ENCODE measurements around the gene CISTR.

CISTR gene

DNA sequence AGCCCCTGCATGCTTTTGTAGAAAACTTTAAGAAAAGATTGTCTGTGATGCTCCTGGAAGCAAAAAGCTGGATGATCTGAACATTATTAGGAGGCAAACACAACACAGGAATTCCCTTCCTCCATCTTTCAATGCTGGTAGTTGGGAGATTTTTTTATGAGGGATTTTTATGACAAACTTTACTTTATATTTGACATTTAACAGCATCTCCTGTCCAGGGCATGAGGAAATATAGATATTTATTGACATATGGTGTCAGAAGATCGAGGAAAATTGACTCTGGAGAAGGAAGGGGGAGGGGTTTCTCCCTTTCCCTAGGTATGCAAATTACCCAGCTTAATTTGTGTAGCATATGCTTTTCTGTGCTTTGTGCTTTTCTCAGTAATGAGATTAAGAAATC, 37.8 kb upstream of the CISTR start:
- H3K36me3 ChIP-seq, result no peaks in the 10 kb centered on the region
- no peak overlapping the region for H3K4me3 ChIP-seq (ENCODE audit: low read depth, low read length)
- TF ChIP-seq, protein P1, sequence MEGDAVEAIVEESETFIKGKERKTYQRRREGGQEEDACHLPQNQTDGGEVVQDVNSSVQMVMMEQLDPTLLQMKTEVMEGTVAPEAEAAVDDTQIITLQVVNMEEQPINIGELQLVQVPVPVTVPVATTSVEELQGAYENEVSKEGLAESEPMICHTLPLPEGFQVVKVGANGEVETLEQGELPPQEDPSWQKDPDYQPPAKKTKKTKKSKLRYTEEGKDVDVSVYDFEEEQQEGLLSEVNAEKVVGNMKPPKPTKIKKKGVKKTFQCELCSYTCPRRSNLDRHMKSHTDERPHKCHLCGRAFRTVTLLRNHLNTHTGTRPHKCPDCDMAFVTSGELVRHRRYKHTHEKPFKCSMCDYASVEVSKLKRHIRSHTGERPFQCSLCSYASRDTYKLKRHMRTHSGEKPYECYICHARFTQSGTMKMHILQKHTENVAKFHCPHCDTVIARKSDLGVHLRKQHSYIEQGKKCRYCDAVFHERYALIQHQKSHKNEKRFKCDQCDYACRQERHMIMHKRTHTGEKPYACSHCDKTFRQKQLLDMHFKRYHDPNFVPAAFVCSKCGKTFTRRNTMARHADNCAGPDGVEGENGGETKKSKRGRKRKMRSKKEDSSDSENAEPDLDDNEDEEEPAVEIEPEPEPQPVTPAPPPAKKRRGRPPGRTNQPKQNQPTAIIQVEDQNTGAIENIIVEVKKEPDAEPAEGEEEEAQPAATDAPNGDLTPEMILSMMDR (IDR thresholded peaks at IDR 0.05; ENCODE audit: low read depth, low read length), result no peak
- H3K27ac ChIP-seq, result no peak overlapping the region
- no peak for DNase-seq
- no peaks in the 10 kb centered on the region for H3K9me3 ChIP-seq (ENCODE audit: severe bottlenecking)
- no peaks in the 10 kb centered on the region for H3K27me3 ChIP-seq (ENCODE audit: insufficient read depth, low read depth, severe bottlenecking)

DNA sequence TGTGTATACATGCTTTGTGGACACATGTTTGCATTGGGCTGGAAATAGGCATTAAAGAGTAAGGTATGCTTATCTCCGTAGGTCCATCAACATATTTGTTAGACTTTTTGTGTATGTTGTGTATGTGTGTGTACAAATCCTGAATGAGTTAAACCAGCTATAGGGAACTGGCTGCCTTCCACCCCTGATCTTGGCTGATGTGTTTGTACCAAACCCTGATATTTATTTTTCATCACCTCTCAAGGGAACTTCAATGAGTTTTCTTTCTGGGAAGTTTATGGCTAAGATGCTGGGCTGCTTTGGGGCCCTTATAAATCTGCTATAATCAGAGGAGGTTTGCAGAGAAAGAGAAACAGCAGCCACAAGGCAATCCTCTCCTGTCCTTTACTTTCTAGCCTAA, 37.1 kb upstream of the CISTR start:
- Histone ChIP-seq H3K4me3 (ENCODE audit: low read depth, low read length) (no peak overlapping the region), H3K27ac (no peak overlapping the region), H3K9me3 (ENCODE audit: severe bottlenecking) (no peaks in the 10 kb centered on the region), H3K36me3 (no peaks in the 10 kb centered on the region), H3K27me3 (ENCODE audit: insufficient read depth, low read depth, severe bottlenecking) (no peaks in the 10 kb centered on the region)
- TF ChIP-seq, protein P1 (IDR thresholded peaks at IDR 0.05; ENCODE audit: low read depth, low read length), result no peak
- DNase-seq, result no peak

DNA sequence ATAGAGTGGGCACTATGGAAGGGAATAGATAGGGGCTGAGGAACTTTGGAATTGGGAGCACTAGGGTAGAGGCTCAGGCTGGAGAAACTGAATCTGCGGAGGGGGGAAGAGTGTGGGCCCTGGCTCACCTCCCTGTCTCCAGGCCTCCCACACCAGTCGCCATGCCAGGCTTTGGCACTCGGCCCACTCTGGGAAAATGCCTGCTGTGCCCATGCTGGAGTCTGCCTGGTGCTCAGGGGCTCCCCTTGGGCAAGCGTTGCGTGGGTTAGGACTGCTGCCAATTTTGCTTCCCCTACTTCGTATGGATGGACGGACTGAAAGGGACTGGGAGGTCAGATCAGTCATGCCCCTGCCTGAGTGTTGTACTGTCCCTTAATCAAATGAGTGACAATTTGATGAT, 34.6 kb upstream of the CISTR start:
- TF ChIP-seq, protein P1 (IDR thresholded peaks at IDR 0.05; ENCODE audit: low read depth, low read length), result no peak
- no peak overlapping the region for H3K4me3 ChIP-seq (ENCODE audit: low read depth, low read length)

DNA sequence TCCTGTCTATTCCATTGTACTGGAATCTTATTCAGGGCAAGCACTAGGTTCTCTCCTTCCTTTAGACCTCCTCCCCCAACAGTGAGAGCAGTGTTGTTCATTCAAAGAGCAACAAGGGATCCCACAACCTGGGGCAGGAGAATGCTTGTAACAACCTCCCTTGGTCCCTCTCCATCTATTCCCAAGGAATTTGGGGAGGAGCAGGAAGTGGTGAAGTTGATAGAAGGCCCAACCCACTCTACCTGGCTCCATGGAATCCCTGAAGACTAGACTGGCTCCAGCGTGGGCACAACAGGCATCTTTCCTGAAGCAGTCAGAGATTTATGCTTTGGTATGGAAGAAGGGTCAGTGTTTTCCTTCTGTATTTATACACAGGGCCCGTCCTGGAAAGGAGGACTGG, 33.4 kb upstream of the CISTR start:
- no peak for DNase-seq
- Histone ChIP-seq H3K27me3 (ENCODE audit: insufficient read depth, low read depth, severe bottlenecking) (no peaks in the 10 kb centered on the region), H3K9me3 (ENCODE audit: severe bottlenecking) (no peaks in the 10 kb centered on the region), H3K27ac (no peak overlapping the region), H3K36me3 (no peaks in the 10 kb centered on the region), H3K4me3 (ENCODE audit: low read depth, low read length) (no peak overlapping the region)
- TF ChIP-seq, protein P1 (IDR thresholded peaks at IDR 0.05; ENCODE audit: low read depth, low read length), result no peak

More for the DNA sequence above, 34.6 kb upstream of the CISTR start:
- no peak for DNase-seq
- Histone ChIP-seq H3K27me3 (ENCODE audit: insufficient read depth, low read depth, severe bottlenecking) (no peaks in the 10 kb centered on the region), H3K27ac (no peak overlapping the region), H3K9me3 (ENCODE audit: severe bottlenecking) (no peaks in the 10 kb centered on the region), H3K36me3 (no peaks in the 10 kb centered on the region)

DNA sequence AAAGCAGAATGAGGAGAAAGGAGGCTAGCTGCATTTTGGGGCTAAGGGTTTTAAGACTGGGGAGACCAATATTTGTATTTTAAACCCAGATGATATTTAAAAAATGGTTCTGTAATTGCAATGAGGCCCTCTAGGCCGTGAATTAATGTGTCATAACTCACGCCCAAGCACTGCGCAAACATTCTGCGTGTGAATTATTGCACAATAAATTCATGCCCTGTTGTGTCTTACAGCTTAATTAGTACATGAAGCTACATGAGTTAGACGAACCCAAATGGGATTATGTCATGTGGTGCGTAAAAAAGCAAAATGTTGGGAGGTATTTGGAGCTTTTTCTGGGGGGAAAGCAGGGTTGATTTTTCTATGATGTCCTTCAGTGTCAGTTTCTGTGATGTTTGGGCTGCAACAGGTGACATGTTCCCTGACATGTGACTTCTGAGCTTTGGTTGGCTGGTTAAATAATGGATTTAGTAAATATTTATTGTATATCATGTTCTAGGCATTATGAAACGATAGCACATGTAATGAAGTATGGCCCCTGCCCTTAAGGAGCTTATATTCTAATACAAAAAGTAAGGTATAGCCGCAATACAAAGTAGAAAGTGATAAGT, 30.4 kb upstream of the CISTR start:
- Histone ChIP-seq H3K27me3 (ENCODE audit: insufficient read depth, low read depth, severe bottlenecking) (no peaks in the 10 kb centered on the region), H3K36me3 (no peaks in the 10 kb centered on the region), H3K27ac (no peak overlapping the region), H3K9me3 (ENCODE audit: severe bottlenecking) (no peaks in the 10 kb centered on the region), H3K4me3 (ENCODE audit: low read depth, low read length) (no peak overlapping the region)
- TF ChIP-seq, protein P1 (IDR thresholded peaks at IDR 0.05; ENCODE audit: low read depth, low read length), result no peak
- no peak for DNase-seq

DNA sequence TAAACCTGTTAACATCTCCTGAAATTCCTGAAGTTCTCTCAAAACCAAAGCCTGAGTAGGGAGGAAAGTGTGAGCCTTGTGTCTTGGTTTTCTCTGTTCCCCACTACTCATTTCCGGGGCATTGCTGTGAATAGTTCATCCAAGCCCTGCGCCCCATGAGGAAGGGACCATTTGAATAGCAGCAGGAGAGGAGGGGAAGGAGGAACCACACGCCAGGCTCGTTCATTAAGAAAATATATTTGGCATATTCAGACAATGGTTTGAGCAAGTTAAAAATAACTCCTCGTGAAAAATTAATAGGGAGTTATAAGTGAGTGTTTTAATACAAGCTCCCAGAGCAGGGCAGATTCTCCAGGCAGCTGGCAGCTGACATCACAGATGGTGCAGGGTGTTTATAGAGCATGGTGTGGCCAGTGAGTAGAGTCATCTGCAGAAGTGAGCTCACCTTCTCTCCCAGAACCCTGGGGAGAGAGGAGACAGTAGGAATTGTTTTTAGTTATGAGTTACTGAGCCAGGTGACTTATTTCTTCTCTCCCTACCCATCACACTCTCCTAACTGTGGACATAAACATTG, 29.5 kb upstream of the CISTR start:
- Histone ChIP-seq H3K27me3 (ENCODE audit: insufficient read depth, low read depth, severe bottlenecking) (no peaks in the 10 kb centered on the region), H3K27ac (no peak overlapping the region), H3K9me3 (ENCODE audit: severe bottlenecking) (no peaks in the 10 kb centered on the region), H3K4me3 (ENCODE audit: low read depth, low read length) (no peak overlapping the region), H3K36me3 (no peaks in the 10 kb centered on the region)
- TF ChIP-seq, protein P1 (IDR thresholded peaks at IDR 0.05; ENCODE audit: low read depth, low read length), result no peak
- peak; percentile 44 for DNase-seq
